Hindlimb muscle (tissue), 1 donor: Measurements from ENCODE around the gene CNOT10. TPM values are rescaled to one million over a fixed set of nuclear protein-coding genes. Genes with fewer than 3 reads are reported as not detected.
"Not testable (repeated sequence)": the region's sequence is repeated elsewhere in the genome, so short reads cannot be mapped to it uniquely, and the experiment has no call there.

Experiments used
- DNase-seq: peaks from one replicate; pipeline ENCODE4 v3.0.0-alpha.2; 2013
- polyA plus RNA-seq: library from polyadenylated mRNA; unstranded; fragments of 120-200 nt; gene quantifications from one replicate; pipeline ENCODE4 v1.2.1, GENCODE V29; 2013; ENCODE audit not compliant: insufficient read length

The CNOT10 gene
- polyA plus RNA-seq, 1 donor, result 21.4 TPM

DNA sequence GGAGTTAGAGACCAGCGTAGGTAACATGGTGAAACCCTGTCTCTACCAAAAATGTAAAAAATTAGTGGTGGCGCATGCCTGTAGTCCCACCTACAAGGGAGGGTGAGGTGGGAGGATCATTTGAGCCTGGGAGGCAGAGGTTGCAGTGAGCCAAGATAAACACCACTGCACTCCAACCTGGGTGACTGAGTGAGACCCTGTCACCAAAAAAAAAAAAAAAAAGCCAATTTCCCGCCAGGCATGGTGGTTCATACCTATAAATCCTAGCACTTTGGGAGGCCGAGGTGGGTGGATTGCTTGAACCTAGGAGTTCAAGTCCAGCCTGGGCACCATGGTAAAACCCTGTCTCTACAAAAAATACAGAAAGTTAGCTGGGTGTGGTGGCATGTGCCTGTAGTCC is 6.9 kb downstream of the CNOT10 start:
- no peak for DNase-seq

DNA sequence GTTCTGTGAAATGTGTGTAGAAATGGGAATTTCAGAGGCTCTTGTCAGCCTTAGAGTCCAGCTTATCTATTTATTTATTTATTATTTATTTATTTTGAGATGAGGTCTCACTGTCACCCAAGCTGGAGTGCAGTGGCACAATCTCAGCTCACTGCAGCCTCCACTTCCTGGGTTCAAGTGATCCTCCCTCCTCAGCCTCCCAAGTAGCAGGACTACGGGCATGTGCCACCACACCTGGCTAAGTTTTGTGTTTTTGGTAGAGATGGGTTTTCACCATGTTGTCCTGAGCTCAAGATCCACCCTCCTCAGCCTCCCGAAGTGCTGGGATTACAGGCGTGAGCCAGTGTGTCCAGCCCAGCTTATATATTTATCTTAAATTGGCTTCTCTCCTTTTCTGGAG is 11.5 kb downstream of the CNOT10 start:
- DNase-seq, result no peak

DNA sequence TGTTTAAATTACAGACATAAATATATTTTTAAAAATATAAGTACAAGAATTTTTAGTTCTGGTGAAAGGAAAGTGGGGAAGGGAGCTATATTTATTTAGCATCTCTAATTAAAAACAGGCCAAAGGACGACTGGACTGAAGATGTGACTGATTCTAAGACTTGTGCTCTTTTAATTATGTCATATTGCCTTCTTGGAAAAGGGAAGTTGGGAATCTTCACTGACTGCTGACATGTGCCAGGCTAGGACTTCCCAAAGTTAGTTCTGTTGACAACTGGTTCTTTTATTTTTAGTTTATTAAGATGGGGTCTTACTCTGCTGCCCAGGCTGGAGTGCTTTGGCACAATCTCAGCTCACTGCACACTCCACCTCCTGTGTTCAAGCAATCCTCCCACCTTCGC is 13.5 kb downstream of the CNOT10 start:
- DNase-seq, result no peak

DNA sequence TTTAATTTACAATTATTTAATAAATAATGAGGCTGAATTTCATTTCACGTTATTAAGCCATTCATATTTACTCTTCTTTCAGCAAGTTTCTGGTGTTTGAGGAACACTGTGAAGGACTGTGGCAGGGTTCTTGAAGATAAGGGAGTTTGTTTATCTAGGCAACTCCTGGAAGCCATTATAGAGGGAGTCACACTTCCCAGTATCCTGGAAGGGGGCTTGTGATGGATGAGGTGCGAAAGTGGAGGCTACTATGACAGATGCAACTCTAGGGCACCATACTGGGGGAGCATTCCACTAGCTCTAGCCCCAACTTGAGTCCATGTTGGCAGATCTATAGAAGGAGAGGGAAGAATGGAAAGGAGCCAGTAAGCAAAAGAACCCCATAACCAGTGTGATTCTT is 14.4 kb downstream of the CNOT10 start:
- DNase-seq, result no peak

DNA sequence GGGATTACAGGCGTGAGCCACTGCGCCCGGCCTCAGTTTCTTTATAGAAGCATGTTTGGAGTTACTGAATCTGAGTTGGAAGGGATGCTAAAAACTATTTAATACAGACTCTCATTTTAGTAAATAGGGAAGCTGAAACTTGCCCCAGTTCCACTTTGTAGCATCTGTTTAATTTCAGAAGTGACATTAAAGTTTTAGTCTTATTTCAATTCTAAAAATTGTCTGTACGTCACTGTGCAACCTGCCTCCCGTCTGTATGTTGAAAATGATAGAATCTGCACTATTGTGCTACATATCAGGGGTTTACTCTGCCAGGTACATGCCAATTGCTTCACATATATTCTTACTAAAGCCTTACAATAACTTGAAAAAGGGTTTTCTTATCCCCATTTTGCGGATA is 15.3 kb downstream of the CNOT10 start:
- no peak for DNase-seq

DNA sequence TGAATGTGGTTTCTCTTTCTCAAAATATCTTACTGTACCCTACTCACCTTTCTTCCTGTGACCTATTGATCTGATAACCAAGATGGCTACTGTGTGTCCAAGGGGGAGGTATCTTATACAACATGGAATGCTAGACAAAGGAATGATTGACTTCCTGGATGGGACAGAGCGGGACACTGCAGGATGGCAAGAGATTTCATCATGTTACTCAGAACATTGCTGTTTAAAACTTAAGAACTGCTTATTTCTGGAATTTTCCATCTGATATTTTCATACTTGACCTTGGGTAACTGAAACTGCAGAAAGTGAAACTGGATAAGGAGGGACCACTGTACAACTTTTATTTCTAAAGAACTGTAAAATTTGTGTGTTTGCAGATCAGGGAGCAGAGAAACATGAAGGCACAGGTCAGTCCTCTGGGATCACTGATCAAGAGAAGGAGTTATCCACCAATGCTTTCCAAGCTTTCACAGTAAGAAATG is 18.5 kb downstream of the CNOT10 start:
- DNase-seq, result no peak

DNA sequence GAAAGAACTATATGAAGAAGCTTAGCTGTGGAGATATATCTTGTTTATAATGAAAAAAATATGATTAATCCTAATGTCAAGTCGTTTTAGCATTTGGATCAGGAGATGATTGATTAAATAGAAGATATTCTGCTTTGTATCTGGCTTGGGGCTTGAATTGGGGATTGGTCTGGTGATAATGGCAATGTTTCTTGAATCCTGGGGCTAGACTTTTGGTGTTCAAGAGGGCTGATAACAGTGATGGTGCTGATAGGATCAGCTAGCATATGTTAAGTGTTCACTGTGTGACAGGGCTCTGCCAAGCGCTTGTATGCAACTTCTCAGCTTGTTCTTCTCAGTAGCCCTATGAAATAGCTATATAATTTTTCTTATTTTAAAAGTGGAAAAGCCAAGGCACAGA is 20.2 kb downstream of the CNOT10 start:
- no peak for DNase-seq

DNA sequence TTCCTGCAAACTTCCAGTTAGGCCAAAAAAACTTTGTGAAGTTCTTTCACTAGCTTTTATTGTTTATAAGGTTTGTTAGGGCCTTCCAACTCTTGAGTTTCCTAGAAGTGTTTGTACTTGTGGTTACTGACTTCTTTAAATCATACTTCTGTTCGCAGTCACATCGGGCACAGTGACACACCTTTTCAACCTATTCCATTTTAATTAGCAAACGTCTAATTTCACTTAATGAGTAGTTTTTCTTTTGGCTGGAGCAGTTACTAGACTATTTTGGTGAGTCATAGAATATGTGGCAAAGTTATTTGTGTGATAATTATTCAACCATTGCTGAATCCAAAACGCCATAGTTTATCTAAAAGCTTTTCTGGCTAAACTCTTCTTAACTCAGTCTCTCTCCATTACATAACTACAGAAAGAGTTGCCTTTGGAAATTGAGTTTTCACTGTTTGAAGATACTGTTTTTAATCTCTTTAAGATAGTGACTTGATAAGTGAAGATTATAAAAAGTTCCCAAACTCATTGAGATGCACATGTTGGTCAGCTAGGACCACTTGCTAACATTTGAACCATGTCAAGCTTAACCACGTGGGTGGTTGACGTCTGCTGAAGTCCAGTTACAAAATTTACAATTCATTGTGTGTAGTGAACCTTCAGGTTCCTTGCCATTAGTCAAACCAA is 21.5 kb downstream of the CNOT10 start:
- no peak for DNase-seq

DNA sequence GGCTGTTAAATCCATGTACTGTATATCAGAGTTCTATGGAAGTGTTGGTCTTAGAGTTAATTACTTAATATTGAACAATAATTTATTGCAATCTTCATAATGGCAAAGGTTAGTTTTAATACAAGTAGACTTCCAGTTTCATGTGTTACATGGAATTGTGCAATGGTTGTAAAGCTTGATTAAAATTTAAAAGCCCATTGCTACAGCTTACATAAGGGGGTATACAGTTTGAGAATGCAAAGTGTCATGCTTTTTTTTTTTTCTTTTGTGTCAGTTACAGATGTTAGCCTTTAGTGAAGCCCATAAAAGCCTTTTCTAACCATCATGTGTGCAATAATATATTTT is 22.0 kb downstream of the CNOT10 start:
- no peak for DNase-seq

DNA sequence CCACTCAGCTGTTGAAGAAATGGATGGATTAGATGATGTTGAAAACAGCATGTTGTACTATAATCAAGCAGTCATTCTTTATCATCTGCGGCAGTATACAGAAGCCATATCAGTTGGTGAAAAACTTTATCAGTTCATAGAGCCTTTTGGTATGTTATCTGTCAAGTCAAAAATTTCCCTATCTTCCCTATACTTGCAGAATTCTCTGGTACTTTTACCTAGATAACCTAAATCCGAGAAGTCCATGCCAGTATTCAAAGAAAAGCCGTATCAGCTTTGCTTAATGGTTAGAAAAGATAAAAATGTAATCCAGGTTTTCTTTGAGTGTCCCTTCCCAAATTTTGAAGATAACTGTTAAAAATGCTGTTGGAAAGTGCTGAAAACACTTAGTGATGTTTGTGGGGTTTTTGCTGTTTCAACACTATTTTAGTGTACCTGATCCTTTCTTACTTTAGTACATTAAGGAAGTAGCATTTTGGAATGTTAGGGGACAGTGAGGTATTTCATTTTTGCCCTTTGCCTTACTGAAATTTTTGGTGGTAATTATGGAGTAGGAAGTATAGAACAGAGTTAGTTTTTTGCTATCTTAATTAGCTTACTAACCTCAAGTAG is 23.8 kb downstream of the CNOT10 start:
- DNase-seq, result no peak

DNA sequence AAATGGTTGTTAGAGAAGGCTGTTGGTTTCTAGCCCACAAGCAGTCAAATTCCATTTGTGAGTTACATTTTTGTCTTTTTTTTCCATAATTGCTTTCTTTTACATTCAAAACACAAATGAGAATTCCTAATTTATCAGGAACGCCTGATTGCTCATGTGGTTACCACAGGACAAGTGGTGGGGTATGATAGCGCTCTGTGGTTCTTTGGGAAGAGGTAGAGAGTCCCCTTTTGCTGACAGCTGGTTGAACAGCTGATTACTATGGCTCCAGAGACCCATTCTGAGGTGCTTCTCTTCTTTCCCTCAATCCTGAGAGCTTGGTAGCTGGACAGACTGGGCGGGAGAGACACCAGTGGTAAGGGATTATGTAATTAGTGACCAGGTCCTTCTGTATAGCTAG is 24.4 kb downstream of the CNOT10 start:
- no peak for DNase-seq

DNA sequence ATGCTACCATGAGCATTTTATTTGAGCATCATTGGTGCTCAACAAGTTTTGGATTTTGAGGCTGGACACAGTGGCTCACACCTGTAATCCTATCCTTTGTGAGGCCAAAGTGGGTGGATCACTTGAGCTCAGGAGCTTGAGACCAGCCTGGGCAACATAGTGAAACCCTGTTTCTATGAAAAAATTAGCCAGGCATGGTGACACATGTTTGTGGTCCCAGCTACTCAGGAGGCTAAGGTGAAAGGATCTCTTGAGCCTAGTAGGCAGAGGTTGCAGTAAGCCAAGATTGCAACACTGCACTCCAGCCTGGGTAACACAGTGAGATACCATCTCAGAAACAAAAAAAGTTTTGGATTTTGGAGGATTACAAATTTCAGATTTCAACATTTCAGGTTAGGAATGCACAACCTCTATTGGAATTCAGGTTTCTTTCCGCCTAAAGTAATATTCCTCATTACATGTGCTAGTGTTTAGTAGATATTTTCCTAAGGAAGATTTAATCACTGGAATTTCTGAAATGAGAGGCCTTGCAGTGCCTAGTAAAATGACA is 27.6 kb downstream of the CNOT10 start:
- DNase-seq, result no peak

DNA sequence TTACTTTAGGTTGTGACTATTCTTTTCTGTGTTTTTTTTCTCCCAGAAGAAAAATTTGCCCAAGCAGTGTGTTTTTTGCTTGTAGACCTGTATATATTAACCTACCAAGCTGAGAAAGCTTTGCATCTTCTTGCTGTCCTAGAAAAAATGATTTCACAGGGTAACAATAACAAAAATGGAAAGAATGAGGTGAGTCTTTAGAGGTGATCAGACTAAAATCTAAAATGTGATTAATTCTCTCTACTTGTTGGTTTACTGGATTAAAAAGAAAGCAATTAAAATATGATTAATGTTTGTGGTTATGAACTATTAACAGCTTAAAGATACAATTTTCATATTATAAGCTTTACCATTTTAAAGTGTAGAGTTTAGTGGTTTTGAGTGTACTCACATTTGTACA is 28.2 kb downstream of the CNOT10 start:
- DNase-seq, result no peak

DNA sequence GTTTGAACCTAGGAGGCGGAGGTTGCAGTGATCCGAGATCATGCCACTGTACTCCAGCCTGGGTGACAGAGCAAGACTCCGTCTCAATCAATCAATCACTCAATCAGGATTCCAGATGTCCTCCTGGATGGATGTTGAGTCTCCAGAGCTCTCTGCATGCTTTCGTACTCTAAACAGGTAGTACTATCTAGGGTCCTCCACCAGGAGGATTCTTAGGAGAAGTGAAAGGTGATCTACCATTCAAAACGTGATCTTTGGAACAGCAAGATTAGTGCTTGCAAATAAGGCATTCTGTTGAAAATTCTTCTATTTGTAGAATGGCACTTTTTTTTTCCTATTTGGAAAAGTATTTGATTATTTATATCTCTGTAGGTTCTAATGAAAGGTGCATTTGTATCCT is 34.3 kb downstream of the CNOT10 start:
- no peak for DNase-seq

DNA sequence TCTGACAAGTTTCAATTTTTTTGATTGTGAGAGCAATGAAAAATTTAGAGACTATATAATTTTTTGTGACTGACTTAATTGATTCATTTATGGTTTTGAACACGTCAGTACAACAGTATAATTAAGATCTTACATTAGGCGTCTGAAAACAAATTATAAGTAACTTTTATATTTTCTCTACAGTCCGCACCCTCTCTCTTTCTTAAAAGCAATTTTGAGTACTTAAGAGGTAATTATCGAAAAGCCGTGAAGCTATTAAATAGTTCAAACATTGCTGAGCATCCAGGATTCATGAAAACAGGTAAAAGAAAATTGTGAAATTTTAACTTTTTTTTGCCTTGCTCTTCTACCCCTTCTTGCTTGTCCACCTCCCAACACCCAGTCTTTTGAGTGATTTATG is 34.9 kb downstream of the CNOT10 start:
- no peak for DNase-seq

DNA sequence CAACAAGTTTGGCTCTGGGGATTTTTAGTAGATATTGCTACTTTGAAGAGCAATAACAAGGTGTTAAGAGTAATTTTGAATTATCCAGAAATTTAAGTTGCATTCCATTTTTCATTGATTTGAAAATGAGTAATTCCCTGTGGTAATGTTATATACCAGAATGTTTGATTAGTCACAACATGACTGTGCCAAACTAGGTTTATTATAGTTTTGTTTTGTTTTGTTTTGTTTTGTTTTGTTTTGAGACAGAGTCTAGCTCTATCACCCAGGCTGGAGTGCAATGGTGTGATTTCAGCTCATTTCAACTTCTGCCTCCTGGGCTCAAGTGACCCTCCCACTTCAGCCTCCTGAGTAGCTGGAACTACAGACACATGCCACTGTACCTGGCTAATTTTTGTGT is 40.7 kb downstream of the CNOT10 start:
- DNase-seq, result no peak

DNA sequence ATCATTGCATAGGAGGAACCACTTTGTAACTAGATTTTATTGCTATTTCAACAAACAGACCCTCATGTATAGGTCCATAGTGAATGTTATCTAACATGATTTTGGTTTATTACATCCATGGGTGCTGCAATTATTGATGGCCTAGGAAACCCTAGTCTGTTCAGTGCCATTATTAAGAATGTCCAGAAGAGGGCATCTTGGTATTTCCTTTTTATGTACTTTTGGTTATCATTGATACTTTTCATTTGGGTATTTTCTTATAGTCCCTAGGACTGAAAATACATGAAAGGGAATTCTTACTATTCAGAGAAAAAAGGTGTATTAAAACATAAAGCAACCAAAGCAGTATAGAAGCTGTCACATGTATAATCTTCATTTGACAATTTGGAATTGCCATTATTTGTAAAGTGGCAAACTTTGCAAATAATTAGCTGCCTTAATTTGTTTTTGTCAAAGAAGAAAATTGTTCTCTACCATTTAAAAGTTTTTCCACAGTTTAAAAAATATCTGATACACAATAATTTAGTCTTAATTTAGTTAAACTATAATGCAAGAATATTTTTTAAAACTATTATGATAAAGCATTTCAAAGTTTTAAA is 48.7 kb downstream of the CNOT10 start:
- peak; percentile 5 for DNase-seq

DNA sequence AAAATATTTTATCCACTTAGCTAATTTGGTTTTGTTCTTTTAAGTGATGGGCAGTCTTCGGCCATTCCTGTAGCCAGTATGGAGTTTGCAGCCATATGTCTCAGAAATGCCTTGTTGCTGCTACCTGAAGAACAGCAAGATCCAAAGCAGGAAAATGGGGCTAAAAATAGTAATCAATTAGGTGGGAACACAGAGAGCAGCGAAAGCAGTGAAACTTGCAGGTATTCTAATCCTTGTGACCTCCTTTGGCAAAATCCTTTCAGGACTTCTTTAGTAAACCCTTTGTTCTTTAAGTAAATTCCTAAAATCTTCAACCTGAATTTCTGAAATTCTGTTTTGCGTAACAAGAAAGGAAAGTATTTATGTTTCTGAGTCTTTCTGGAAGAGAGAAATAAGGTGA is 49.8 kb downstream of the CNOT10 start:
- DNase-seq, result no peak

DNA sequence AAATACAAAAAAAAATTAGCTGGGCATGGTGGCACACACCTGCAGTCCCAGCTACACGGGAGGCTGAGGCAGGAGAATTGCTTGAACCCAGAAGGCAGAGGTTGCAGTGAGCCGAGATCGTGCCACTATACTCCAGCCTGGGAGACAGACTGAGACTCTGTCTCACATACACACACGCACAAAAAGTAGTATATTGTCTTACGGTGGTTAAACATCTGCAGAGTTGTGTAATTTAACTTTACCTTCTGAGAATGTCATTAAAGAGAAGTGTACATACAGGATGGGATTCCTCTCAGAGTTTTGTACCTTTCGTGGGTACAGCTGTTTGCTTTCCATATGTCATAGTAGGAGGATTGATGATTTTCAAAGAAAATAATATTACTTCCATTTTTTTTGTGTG is 58.5 kb downstream of the CNOT10 start:
- DNase-seq, result not testable (repeated sequence)

DNA sequence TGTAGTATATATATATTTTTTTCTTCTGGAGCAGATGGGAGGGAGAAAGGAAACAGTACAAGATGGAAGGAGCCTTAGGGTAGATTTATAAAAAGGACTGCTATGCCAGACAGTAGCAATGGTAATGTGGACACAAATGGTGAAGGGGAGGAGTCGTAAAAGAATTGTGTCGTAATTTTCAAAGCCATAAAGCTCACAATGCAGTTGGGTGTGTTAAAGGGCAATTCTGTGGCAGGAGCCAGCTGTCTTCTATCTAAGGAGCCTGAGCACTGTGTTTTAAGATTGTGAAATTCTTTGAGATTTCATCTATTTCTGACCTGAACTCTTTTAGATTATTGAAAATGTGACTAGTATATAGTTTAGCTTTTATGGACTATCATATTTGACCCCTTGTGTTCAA is 58.9 kb downstream of the CNOT10 start:
- DNase-seq, result no peak

DNA sequence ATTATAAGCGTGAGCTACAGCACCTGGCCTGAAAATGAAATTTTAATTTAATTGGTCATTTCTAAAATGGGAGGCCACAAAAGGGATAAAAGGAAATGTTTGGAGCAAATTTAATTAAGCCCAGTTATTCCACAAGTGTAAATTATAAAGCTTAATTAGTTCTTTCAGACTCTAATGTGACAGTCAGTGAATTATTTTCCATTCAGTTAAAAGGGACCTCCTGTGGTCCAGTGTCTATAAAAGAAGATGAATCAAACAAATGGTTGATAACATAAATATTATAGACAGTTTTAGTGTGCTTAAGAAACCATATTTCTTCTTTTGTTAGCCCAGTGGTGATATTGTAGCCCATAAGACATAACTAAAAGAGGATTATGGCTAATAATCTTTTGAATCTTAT is 66.4 kb downstream of the CNOT10 start:
- DNase-seq, result no peak

DNA sequence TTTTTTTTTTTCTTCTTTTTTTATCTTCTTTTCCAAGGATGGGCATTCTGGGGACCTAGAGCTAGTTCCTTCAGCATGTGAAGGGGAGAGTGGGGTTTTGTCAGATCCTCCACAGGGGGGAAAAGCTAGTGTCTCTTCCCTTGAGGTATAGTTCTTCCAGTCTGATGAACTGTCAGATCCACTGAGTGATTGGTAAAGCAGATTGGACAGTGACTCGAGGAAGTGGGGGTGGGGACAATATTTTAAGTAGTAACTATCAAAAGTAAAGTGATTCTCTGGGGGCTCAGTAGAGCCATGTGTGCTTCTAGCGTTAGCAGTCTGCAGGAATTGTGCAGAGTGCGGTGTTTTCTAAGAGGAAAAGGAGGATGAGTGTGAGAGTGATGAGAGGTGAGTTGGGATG is 70.8 kb downstream of the CNOT10 start:
- no peak for DNase-seq

DNA sequence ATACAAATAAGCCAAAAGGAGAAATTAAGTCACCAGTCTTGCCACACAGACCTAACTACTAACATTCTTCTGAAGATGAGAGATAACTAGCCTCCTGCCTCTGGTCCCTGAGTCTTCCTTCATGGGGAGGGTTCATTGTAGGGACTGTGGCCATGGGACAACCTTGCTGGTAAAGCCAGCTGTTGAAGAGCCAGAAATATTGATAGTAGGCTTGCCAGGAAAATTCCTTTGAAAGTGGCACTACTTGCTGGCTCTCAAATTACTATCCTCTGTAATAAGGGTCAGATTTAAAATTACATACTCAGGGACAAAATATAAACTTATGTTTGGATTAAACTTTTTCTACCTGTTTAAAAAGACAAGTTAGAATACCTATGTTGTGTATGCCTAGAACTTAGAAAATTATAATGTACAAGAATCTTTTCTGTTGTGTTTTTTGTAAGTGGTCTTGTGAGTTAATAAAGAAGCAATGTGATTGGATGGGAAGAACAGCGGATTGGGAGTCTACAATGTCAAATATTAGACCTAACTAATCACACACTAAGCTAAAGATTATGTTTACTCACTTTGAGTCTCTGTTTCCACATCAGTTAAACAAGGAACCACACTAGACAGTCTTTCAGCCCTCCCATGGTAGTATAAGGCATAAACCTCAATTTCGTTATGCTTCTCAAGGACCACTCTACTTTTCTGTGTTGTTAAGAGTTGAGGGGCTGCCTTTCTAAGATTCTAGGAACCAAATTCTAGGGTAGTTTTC is 72.8 kb downstream of the CNOT10 start:
- no peak for DNase-seq
